Karpas-422 (cell line): ENCODE results near the gene MYO1C. TPM values are rescaled to one million over a fixed set of nuclear protein-coding genes. Genes with fewer than 3 reads are reported as not detected.
"Not testable (repeated sequence)": the region's sequence is repeated elsewhere in the genome, so short reads cannot be mapped to it uniquely, and the experiment has no call there.

Experiments
- DNase-seq: peaks from one replicate; pipeline ENCODE4 v3.0.0-alpha.2; 2015
- H2AFZ ChIP-seq: fragments of 200-600 bp; sonication (generic); 2 replicates; pipeline ENCODE4 v1.6.1; 2014; ENCODE audit warnings: antibody characterized with exemption, low read length, mixed read lengths
- H3K27ac ChIP-seq: fragments of 200-600 bp; sonication (generic); 2 replicates; pipeline ENCODE4 v1.5.1; 2014; ENCODE audit warnings: mild to moderate bottlenecking, low read length, moderate library complexity
- H3K27me3 ChIP-seq: fragments of 200-600 bp; sonication (generic); 2 replicates; pipeline ENCODE4 v1.6.1; 2014; ENCODE audit warnings: low read length, mixed read lengths
- H3K36me3 ChIP-seq: fragments of 200-600 bp; sonication (generic); 2 replicates; pipeline ENCODE4 v1.6.1; 2014; ENCODE audit warnings: low read length, mixed read lengths; ENCODE audit not compliant: insufficient read depth
- H3K4me1 ChIP-seq: fragments of 200-600 bp; sonication (generic); 2 replicates; pipeline ENCODE4 v1.6.1; 2014; ENCODE audit warnings: mild to moderate bottlenecking, low read length, mixed read lengths
- H3K4me2 ChIP-seq: fragments of 200-600 bp; sonication (generic); 2 replicates; pipeline ENCODE4 v1.6.1; 2014; ENCODE audit warnings: low read length, low read depth, mild to moderate bottlenecking; ENCODE audit not compliant: poor library complexity, severe bottlenecking
- H3K4me3 ChIP-seq: fragments of 200-600 bp; sonication (generic); 2 replicates; pipeline ENCODE4 v1.5.1; 2014; ENCODE audit warnings: mild to moderate bottlenecking, antibody characterized with exemption, low read length, mixed read lengths
- H3K79me2 ChIP-seq: fragments of 200-600 bp; sonication (generic); 2 replicates; pipeline ENCODE4 v1.6.1; 2014; ENCODE audit warnings: mild to moderate bottlenecking, low read length, mixed read lengths
- H3K9ac ChIP-seq: fragments of 200-600 bp; sonication (generic); 2 replicates; pipeline ENCODE4 v1.6.0; 2014; ENCODE audit warnings: low read length
- H3K9me2 ChIP-seq: fragments of 200-600 bp; sonication (generic), shearing (Covaris generic); replicated peaks from 2 replicates; pipeline ENCODE4 v1.6.0; 2014; ENCODE audit warnings: mild to moderate bottlenecking, low read length, moderate library complexity; ENCODE audit not compliant: insufficient read depth
- H3K9me3 ChIP-seq: fragments of 300-700, 200-600 bp; sonication (generic); 2 replicates; pipeline ENCODE4 v1.6.1; 2014; ENCODE audit warnings: low read length, mixed read lengths
- H4K20me1 ChIP-seq: fragments of 200-600 bp; sonication (generic); 2 replicates; pipeline ENCODE4 v1.6.1; 2014; ENCODE audit warnings: mild to moderate bottlenecking, antibody characterized with exemption, low read length, low read depth; ENCODE audit not compliant: insufficient read depth
- total RNA-seq: library from RNA; depleted of rRNA; stranded (reverse); fragments of >200 nt; shearing (Covaris generic); gene quantifications from 2 replicates; pipeline ENCODE4 v1.2.3, GENCODE V29; 2014; ENCODE audit warnings: low replicate concordance

Gene MYO1C
- total RNA-seq, 1 experiment from 2014 or later, result 14.7 TPM

DNA sequence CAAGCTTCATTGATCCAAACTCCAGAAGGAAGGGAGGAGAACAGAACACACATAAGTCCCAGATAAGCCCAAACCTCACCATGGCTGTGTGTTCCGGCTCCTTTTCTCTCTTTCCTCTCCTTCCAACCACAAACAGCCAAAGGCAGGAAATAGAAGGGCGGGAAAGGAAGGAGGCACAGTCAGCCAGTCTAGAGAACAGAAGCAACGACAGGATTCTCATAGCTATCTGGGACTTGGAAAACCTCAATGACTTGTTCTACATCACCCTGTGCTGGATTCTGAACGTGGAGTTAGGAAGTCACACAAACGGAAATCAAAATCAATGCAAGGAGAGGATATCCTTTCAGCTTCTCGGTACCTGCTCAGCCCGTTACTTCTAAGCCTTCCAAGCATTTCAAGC is 45.4 kb downstream of the MYO1C start:
- no peaks in the 10 kb centered on the region for H3K9me2 ChIP-seq
- H3K9me3 ChIP-seq, result no peaks in the 10 kb centered on the region
- H3K27me3 ChIP-seq, result no peaks in the 10 kb centered on the region
- H3K9ac ChIP-seq, result no peak overlapping the region
- H3K36me3 ChIP-seq, result 0 out of 2 replicates have a peak, but pooled peaks cover 5% of the 10 kb centered on the region
- no peak overlapping the region for H3K27ac ChIP-seq
- peak; percentile 28 for DNase-seq
- H3K4me2 ChIP-seq, result no peak overlapping the region
- no peak overlapping the region for H3K4me3 ChIP-seq
- H3K4me1 ChIP-seq, result no peaks in the 10 kb centered on the region
- H4K20me1 ChIP-seq, result peaks cover 15% of the 10 kb centered on the region; the same call in 1 of the 2 replicates
- H3K79me2 ChIP-seq, result peaks cover 92% of the 10 kb centered on the region
- H2AFZ ChIP-seq, result no peak overlapping the region

DNA sequence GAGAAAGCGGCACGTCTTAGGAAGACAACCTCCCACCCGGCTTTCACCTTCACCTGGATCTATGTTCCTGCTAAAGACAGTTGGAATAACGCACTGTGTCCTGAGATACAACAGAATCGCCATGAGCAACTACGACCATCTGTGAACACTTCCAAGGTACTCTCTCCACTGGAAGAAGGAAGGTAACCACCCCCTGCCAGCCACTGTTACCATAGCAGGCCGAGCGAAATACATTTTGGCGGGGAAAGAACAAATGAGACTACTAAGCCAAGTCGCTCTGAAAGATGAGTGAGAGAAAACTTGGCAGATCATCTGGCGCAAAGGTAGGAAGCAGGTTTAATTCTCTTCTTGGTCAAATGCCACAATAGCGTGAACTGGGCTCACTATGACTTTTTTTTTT is 46.3 kb downstream of the MYO1C start:
- Histone ChIP-seq H3K9me3 (no peaks in the 10 kb centered on the region), H3K4me1 (no peaks in the 10 kb centered on the region), H3K36me3 (0 out of 2 replicates have a peak, but pooled peaks cover 3% of the 10 kb centered on the region), H3K27me3 (no peaks in the 10 kb centered on the region), H3K9ac (no peak overlapping the region), H2AFZ (no peak overlapping the region), H4K20me1 (peaks cover 15% of the 10 kb centered on the region; the same call in 1 of the 2 replicates), H3K79me2 (peaks cover 90% of the 10 kb centered on the region), H3K4me3 (no peak overlapping the region), H3K27ac (no peak overlapping the region), H3K9me2 (no peaks in the 10 kb centered on the region), H3K4me2 (no peak overlapping the region)
- DNase-seq, result no peak

- not testable (repeated sequence) for H3K4me1 ChIP-seq, DNase-seq, H3K9ac ChIP-seq, H3K27ac ChIP-seq, H3K4me3 ChIP-seq, H3K36me3 ChIP-seq, H3K9me3 ChIP-seq, H3K4me2 ChIP-seq, H3K9me2 ChIP-seq, H2AFZ ChIP-seq, H3K27me3 ChIP-seq
- Histone ChIP-seq H4K20me1 (peaks cover 15% of the 10 kb centered on the region; the same call in 1 of the 2 replicates), H3K79me2 (peaks cover 90% of the 10 kb centered on the region)
These were observed 46.8 kb downstream of the MYO1C start for GRCh38 chr17:1445695-1446094.

- Histone ChIP-seq H4K20me1 (peaks cover 13% of the 10 kb centered on the region; the same call in 1 of the 2 replicates), H3K79me2 (peaks cover 87% of the 10 kb centered on the region)
- not testable (repeated sequence) for H3K27ac ChIP-seq, H3K4me3 ChIP-seq, H3K9ac ChIP-seq, H3K27me3 ChIP-seq, H3K4me1 ChIP-seq, DNase-seq, H3K36me3 ChIP-seq, H2AFZ ChIP-seq, H3K4me2 ChIP-seq, H3K9me3 ChIP-seq, H3K9me2 ChIP-seq
These were observed 49.8 kb downstream of the MYO1C start for GRCh38 chr17:1442721-1443120.

- Histone ChIP-seq H3K27me3 (no peaks in the 10 kb centered on the region), H3K36me3 (0 out of 2 replicates have a peak, but pooled peaks cover 5% of the 10 kb centered on the region), H3K79me2 (peaks cover 84% of the 10 kb centered on the region)
These were observed 50.3 kb downstream of the MYO1C start for GRCh38 chr17:1442187-1442586.

GRCh38 chr17:1440921-1441320 is 51.6 kb downstream of the MYO1C start:
- Histone ChIP-seq H3K9ac (no peak overlapping the region), H2AFZ (no peak overlapping the region), H3K4me3 (no peak overlapping the region), H3K4me2 (no peak overlapping the region), H3K27ac (no peak overlapping the region), H4K20me1 (peaks cover 15% of the 10 kb centered on the region; the same call in 1 of the 2 replicates), H3K9me3 (no peaks in the 10 kb centered on the region), H3K36me3 (peaks cover 18% of the 10 kb centered on the region), H3K9me2 (no peaks in the 10 kb centered on the region), H3K4me1 (no peaks in the 10 kb centered on the region), H3K79me2 (peaks cover 84% of the 10 kb centered on the region), H3K27me3 (no peaks in the 10 kb centered on the region)
- DNase-seq, result no peak

More at GRCh38 chr17:1442187-1442586, 50.3 kb downstream of the MYO1C start:
- no peaks in the 10 kb centered on the region for H3K4me1 ChIP-seq
- H3K27ac ChIP-seq, result no peak overlapping the region
- H3K4me3 ChIP-seq, result no peak overlapping the region
- no peaks in the 10 kb centered on the region for H3K9me3 ChIP-seq
- H3K4me2 ChIP-seq, result no peak overlapping the region
- peaks cover 13% of the 10 kb centered on the region; the same call in 1 of the 2 replicates for H4K20me1 ChIP-seq
- no peak for DNase-seq
- H2AFZ ChIP-seq, result no peak overlapping the region
- no peak overlapping the region for H3K9ac ChIP-seq
- H3K9me2 ChIP-seq, result no peaks in the 10 kb centered on the region

GRCh38 chr17:1438593-1439083 is 53.8 kb downstream of the MYO1C start:
- H3K9me2 ChIP-seq, result no peaks in the 10 kb centered on the region
- no peak overlapping the region for H3K4me2 ChIP-seq
- no peaks in the 10 kb centered on the region for H3K9me3 ChIP-seq
- DNase-seq, result no peak
- H2AFZ ChIP-seq, result no peak overlapping the region
- no peaks in the 10 kb centered on the region for H3K27me3 ChIP-seq
- peaks cover 15% of the 10 kb centered on the region for H4K20me1 ChIP-seq
- no peak overlapping the region for H3K27ac ChIP-seq
- no peak overlapping the region for H3K4me3 ChIP-seq
- no peak overlapping the region for H3K9ac ChIP-seq
- H3K79me2 ChIP-seq, result peaks cover 88% of the 10 kb centered on the region
- H3K36me3 ChIP-seq, result peaks cover 32% of the 10 kb centered on the region
- no peaks in the 10 kb centered on the region for H3K4me1 ChIP-seq

DNA sequence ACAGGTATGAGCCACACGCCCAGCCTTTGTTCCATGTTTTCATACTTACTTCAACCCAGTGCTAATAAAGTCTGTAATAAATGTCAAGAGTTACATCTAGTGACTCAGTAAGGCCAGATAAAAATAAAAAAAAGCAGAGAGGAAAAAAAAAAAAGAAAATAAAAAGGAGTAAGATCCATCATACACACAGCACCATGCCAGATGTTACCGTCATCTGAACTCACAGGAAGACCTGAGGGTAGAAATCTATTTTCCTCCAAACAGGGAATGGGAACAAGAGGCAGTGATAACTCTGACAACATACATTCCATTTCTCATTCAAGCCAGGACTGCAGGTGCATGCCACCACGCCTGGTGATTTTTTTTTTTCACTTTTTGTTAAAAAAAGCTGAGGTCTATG is 57.2 kb downstream of the MYO1C start:
- H3K27ac ChIP-seq, result no peak overlapping the region
- H3K4me2 ChIP-seq, result no peak overlapping the region
- H3K9ac ChIP-seq, result no peak overlapping the region
- H3K4me3 ChIP-seq, result no peak overlapping the region
- H2AFZ ChIP-seq, result no peak overlapping the region
- no peaks in the 10 kb centered on the region for H3K4me1 ChIP-seq
- peaks cover 84% of the 10 kb centered on the region for H3K79me2 ChIP-seq
- no peaks in the 10 kb centered on the region for H3K9me3 ChIP-seq
- no peaks in the 10 kb centered on the region for H3K9me2 ChIP-seq
- no peaks in the 10 kb centered on the region for H3K27me3 ChIP-seq
- peaks cover 40% of the 10 kb centered on the region for H3K36me3 ChIP-seq
- H4K20me1 ChIP-seq, result peaks cover 15% of the 10 kb centered on the region
- no peak for DNase-seq
